ENCODE measurements around the gene BAHD1.

DNA sequence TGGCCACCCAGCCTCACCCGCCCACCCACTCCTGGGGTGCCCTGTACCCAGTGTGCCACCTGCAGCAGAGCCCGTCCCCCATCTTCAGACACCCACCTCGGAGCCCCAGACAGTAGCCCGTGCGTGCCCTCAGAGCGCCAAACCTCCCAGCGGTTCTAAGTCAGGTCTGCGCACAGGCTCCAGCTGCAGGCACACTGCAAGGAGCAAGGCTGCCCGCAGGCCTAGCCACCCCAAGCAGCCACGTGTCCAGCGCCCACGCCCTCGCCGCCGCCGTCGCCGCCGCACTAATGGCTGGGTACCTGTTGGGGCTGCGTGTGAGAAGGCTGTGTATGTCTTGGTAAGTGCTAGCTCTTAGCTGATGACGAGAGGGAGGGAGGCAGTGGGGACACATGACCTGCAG lies 21.2 kb downstream of the BAHD1 start:
- TF ChIP-seq POLR2A (IDR thresholded peaks at IDR 0.05; ENCODE audit: low read length) = no peak
- TF ChIP-seq GATA1 (IDR thresholded peaks at IDR 0.05; ENCODE audit: low read depth, low read length) = no peak
